Lower leg skin (tissue), 4 donors: ENCODE measurements around the gene ZC3H7B. TPM values are rescaled to one million over a fixed set of nuclear protein-coding genes. Genes with fewer than 3 reads are reported as not detected.

Experiments
- DNase-seq, 2 donors: peaks; one replicate each; pipeline ENCODE4 v3.0.0-alpha.2; 2019; ENCODE audit warnings: low spot score in 2 of 2
- H3K4me3 ChIP-seq: fragments of 200-600 bp; sonication (generic); 2 replicates; pipeline ENCODE4 v1.5.1; 2017; ENCODE audit warnings: mild to moderate bottlenecking, low read depth; ENCODE audit not compliant: poor library complexity, severe bottlenecking
- POLR2A ChIP-seq, 2 donors: fragments of 450-650 bp; IDR thresholded peaks; one replicate each; pipeline ENCODE4 v1.6.1; 2016 to 2017; ENCODE audit warnings: antibody characterized with exemption in 2 of 2, mild to moderate bottlenecking in 1 of 2, moderate library complexity in 1 of 2
- WGBS, 2 donors: methylation state at CpG; one replicate each; pipeline ENCODE4 v1.1.5; 2018; 5-methylcytosine and 5-hydroxymethylcytosine counted together
- intact Hi-C: fragments of 100-400 bp; cut with DNase I; formaldehyde crosslinking; loops from one replicate; pipeline ENCODE4 v1.15.0; 2023; ENCODE audit warnings: low total_unique reads
- total RNA-seq, 4 donors: library from RNA; depleted of rRNA; stranded (reverse); fragments of >200 nt; gene quantifications; one replicate each; pipeline ENCODE4 v1.1.0, GENCODE V29; 2016
- TF ChIP-seq, protein P1 (sequence below), 3 donors: fragments of 450-650 bp; IDR thresholded peaks; one replicate each; pipeline ENCODE4 v1.5.1; 2016; ENCODE audit warnings: antibody characterized with exemption in 3 of 3, mild to moderate bottlenecking in 3 of 3, moderate library complexity in 2 of 3

Gene ZC3H7B
- total RNA-seq, 4 donors from 2014 or later: 19.9 to 39.9 (median 31.2) TPM

DNA sequence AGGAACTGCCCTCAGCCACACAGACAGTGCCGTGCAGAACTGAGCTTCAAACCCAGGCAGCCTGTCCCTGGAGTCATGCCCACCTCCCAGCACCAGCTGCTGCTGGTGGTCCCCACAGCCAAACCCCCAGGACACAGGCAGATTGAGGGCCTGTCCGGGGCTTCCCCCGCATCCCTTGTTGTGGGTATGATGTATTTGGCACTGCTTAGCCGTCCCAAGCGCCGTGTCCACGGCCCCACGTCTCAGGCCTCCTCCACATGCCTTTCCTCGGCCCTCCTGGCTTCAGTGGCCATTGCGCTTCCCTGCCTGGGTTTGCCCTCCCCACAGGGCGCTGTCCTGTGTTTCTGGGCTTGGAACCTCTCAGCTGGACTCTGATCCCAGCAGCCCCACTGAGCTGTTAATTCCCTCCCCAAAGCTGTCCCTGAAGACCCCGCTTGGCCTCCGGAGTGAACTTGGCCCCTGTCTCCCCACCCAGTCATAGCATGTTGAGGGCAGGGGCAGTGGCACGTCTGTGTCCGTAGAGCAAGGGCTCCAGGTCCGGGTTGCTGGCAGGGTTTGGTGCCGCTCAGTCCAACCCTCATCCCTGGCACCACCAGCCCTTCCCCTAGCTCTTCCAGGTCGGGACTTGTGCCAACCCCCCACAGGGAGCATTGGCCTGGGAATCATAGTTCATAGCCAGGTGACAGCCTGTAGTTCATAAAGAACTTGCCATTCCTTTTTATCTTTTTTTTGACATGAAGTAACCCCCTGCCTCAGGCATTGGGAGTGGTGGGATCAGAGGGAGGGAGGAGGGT, 45.9 kb downstream of the ZC3H7B start:
- 62 to 79% methylated on average over 18 of the region's 18 CpGs for WGBS, 2 donors
- DNase-seq: no peak
- no peak overlapping the region for H3K4me3 ChIP-seq
- TF ChIP-seq, protein P1, sequence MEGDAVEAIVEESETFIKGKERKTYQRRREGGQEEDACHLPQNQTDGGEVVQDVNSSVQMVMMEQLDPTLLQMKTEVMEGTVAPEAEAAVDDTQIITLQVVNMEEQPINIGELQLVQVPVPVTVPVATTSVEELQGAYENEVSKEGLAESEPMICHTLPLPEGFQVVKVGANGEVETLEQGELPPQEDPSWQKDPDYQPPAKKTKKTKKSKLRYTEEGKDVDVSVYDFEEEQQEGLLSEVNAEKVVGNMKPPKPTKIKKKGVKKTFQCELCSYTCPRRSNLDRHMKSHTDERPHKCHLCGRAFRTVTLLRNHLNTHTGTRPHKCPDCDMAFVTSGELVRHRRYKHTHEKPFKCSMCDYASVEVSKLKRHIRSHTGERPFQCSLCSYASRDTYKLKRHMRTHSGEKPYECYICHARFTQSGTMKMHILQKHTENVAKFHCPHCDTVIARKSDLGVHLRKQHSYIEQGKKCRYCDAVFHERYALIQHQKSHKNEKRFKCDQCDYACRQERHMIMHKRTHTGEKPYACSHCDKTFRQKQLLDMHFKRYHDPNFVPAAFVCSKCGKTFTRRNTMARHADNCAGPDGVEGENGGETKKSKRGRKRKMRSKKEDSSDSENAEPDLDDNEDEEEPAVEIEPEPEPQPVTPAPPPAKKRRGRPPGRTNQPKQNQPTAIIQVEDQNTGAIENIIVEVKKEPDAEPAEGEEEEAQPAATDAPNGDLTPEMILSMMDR (IDR thresholded peaks at IDR 0.05): no peak
- TF ChIP-seq POLR2A (IDR thresholded peaks at IDR 0.05): no peak
- intact Hi-C loops: no loop called here

DNA sequence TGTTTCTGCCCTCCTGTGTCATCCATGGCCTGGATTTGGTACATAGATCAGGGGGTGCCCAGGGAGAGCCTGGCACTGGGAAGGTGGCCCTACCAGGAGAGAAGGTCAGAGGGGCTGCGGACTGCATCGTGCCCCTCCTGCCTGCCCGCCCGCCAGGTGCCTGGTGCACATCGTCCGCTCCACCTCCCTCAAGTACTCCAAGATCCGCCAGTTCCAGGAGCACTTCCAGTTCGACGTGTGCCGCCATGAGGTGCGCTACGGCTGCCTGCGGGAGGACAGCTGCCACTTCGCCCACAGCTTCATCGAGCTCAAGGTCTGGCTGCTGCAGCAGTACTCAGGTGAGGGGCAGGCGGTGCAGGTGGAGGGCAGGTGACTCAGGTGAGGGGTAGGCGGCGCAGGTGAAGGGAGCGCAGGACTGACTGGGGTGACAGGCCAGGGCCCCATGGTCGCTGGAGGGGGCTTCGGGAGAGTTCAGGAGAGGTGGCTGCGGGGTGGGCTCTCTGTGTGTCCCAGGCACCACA, 47.7 kb downstream of the ZC3H7B start:
- H3K4me3 ChIP-seq: no peak overlapping the region
- no peak for TF ChIP-seq POLR2A (IDR thresholded peaks at IDR 0.05)
- TF ChIP-seq, protein P1 (IDR thresholded peaks at IDR 0.05): no peak
- DNase-seq: no peak
- 95 to 98% methylated on average over 22 of the region's 22 CpGs for WGBS, 2 donors
- intact Hi-C loops: no loop called here

DNA sequence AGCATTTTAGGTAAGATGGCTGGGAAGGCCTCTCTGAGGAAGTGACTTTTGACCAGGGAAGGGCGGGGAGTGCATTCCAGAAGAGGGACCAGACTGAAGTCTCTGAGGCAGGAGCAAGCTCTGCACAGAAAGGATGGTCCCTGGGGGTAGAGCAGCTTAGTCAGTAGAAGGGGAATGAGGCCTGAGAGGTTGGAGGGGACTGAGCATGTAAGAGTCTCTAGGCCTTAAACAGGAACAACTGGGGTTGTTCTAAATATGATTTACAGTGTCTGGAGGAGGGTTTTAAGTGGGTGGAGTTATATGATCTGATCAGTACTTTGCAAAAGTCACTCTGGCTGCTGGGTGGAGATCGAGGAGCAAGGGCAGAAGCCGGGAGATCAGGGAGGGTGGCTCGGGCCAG, 48.8 kb downstream of the ZC3H7B start:
- intact Hi-C loops: no loop called here
- TF ChIP-seq POLR2A (IDR thresholded peaks at IDR 0.05): no peak
- TF ChIP-seq, protein P1 (IDR thresholded peaks at IDR 0.05): no peak
- WGBS, 2 donors: 65 to 73% methylated on average over 4 of the region's 4 CpGs
- no peak overlapping the region for H3K4me3 ChIP-seq
- DNase-seq: no peak

DNA sequence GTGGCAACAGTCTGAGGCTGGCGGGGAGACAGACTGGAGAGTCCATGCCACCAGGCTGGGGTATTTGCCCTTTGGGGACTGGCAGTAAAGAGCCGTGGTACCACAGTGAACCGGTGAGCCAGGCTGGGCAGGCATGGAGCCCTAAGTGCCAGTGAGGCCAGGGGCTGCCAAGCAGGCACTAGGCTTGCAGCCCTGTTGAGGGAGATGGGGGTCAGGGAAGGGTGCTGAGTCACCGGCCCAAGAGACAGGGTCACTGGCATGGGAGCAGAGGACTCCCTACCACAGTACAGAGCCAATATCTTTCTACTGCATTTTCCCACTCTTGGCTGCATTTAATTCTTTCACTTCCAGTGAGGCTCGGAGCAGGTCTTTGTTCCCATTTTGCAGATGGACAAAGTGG, 49.7 kb downstream of the ZC3H7B start:
- intact Hi-C loops: no loop called here
- WGBS, 2 donors: 82 to 89% methylated on average over 5 of the region's 5 CpGs
- DNase-seq: no peak
- TF ChIP-seq POLR2A (IDR thresholded peaks at IDR 0.05): no peak
- TF ChIP-seq, protein P1 (IDR thresholded peaks at IDR 0.05): no peak
- H3K4me3 ChIP-seq: no peak overlapping the region

DNA sequence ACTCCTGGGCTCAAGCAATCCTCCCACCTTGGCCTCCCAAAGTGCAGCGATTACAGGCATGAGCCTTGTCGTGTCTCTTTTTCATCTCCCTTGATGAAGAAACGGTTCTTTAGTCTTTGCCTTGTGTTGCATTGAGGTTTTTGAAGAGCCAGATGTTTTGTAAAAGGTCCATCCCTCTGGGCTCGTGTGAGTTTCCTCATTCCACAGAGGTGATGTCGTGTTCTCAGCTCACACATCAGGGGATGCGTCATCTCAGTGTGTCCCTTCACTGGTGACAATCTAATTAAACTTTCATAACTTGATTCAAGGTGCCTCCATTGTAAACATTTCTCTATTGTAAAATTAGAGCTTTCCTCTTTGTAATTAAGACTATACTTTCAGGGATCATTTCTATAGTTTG, 50.7 kb downstream of the ZC3H7B start:
- WGBS, 2 donors: 44 to 60% methylated on average over 6 of the region's 6 CpGs
- no peak for DNase-seq
- intact Hi-C loops: no loop called here
- TF ChIP-seq POLR2A (IDR thresholded peaks at IDR 0.05): no peak
- no peak overlapping the region for H3K4me3 ChIP-seq

DNA sequence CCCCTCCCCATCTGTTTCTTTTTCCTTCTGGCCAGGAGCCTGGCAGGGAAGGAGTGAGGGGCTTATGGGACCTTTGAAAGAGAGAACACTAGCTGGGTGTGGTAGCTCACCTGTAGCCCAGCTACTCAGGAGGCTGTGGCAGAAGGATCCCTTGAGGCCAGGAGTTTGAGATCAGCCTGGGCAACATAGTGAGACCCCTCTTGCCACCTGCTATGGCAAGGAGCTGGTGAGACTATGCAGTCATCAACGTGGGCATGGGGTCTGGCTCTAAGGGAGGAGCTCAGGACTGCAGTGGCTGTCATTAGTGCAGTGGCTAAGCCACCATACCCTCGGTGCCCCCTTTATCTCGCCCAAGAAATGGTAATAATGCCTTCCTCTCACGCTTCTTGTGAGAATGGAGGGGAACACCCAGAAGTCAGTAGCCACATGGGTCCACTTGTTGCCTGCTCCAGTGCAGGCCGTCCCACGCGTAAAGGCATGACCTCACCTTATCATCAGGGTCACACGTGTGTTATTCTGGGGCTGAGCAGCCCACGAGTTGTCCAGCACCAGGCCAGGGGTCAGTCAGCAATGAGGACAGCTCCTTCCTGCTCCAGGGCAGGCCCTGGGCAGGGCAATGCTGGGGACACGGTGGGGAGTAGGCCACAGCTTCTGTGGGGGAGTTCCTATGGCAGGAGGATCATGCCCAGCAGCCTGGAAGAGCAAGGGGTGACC, 52.7 kb downstream of the ZC3H7B start:
- intact Hi-C loops: no loop called here
- no peak overlapping the region for H3K4me3 ChIP-seq

More for the DNA sequence above, 52.7 kb downstream of the ZC3H7B start:
- no peak for DNase-seq
- WGBS, 2 donors: 74 to 92% methylated on average over 9 to 10 of the region's 10 CpGs
- no peak for TF ChIP-seq POLR2A (IDR thresholded peaks at IDR 0.05)
- TF ChIP-seq, protein P1 (IDR thresholded peaks at IDR 0.05): no peak
